ENCODE results near the gene RPS2.

RPS2 gene

DNA sequence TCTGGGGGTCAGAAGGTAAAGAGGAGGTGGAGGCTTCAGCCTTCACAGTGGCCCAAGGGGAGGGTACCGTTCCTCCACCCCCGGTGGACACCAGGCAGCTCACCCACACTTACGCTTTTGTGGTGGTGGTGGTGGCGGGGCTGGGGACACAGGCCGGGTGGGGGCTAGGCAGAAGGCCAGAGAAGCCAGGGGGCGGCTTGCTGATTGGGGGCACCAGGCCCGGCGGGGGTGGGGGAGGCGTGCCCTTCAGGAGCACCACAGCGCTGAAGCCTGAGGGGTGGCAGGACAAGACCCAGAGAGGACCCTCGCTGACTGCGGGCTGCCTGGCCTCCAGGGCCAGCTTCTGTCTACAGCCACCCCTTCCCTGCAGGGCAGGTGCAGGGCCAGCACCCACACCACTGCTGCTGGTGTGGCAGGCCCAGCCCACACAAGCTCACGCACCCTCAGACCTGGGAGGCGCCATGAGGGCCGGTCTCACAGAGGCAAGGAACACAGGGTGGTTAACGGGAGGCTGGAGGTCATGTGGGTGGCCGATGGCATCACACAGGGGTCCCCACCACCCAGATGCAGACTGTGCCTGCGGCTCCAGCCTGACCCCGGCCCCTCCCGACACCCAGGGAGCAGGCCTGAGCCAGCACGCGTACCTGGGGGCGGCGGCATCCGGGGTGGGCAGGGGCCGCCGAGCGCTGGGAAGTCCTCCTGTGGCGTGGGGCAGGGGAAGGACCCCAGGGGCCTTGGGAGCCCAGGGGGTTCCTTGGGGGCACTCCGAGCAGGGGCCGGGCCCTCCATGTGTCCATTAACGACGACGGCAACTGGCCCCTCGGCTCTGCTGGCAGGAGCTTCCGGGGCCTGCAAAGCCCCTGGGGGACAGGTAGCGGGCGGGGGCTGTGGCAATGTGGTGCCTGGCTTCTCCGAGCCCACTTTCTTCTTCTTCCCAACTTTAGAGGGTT lies 34.5 kb upstream of the RPS2 start:
- DNase-seq (ENCODE audit: low read depth), result no peak

DNA sequence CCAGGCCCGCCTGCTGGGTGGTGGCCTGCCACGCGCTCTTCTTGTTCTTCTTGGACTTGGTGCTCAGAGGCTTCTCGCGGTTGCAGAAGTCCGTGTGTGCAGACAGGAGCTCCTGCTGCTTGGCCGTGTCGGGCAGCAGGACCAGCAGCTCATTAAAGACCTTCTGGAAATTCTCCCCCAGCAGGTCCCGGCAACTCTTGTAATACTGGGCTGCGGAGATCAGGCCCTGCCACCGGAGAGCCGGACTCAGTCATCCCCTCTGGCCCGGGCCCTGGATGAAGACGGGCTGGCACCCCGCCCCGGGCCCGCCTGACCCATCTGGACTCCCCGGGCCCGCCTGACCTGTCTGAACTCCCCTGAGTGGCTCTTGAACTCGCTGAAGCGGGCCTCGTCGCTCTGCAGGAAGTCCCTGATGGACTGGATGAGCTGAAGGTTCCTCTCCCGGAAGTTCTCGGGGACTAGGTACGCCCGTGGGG lies 33.8 kb upstream of the RPS2 start:
- DNase-seq (ENCODE audit: low read depth), result no peak

DNA sequence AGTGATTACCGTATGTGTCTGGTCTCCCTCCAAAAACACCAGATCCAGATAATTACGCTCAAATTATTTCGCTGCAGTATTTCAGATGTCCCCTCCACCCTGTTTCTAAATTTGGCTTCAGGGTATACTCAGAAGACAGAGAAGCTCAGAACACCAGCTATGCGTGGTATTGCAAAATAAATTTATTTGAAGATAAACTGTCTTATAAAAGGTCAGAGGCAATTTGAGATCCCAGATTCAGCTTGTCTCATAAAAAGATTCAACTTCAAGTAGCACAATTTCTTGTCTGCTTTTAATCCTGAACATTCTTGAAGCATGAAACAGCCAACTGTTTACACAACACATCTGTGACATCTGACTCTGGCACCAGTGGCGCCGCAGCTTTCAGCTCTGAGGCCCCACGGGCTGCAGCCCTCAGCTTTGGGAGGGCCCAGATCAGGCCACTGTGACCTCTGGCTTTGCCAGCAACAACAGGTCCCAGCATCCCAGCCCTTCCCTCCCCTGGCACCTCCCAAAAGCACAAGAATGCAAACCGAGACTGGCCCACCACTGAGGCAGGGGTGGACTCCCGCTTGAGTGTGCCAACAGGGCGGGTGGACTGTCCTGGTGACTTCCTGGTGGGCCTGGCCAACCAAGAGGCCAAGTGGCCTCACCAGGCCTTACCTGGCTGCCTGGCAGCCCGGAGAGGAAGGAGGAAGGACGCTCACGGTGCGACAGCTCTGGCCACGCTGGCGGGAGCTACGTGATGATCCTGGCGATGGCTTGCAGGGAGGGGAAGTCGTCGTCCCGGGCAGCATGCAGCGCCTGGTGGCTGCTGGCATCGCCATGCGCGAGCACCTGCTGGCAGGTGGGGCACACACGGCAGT lies 33.1 kb upstream of the RPS2 start:
- no peak for DNase-seq (ENCODE audit: low read depth)

DNA sequence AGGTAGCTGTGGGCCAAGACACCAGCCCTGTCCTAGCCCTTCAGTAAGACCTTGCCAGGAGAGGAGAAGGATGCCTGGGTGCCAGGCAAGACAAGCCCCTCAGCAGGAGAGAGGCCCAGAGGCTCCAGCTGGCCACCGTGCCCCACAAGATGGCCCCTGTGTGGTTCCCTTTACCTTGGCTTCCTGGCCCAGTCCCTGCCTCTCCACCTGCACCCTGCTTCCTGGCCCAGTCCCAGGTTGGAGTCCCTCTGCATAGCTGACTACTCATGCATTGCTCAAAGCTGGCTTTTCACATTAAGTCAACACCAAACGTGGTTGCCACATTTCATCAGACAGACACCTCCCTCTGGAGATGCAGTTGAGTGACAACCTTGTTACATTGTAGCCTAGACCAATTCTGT lies 29.1 kb upstream of the RPS2 start:
- no peak for DNase-seq (ENCODE audit: low read depth)

DNA sequence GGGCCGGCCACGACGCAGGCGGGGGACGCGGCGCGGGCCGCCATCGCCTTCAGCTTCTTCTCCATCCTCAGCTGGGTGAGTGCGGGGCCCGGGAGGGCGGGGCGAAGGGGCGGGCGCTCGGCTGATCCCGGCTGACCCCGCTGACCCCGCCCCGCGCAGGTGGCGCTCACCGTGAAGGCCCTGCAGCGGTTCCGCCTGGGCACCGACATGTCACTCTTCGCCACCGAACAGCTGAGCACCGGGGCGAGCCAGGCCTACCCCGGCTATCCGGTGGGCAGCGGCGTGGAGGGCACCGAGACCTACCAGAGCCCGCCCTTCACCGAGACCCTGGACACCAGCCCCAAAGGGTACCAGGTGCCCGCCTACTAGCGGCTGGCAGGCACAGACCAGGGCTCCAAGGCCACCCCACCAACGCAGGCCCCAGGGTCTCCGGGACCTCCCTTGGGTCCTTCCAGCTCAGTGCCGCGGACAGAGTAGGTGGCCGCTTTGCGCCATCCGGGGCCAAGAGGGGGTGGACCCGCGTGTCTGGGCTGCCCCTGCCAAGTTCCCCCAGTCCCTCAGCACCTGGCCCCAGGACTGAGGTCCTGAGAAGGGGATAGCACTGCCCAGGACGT lies 28.2 kb upstream of the RPS2 start:
- DNase-seq (ENCODE audit: low read depth), result no peak

DNA sequence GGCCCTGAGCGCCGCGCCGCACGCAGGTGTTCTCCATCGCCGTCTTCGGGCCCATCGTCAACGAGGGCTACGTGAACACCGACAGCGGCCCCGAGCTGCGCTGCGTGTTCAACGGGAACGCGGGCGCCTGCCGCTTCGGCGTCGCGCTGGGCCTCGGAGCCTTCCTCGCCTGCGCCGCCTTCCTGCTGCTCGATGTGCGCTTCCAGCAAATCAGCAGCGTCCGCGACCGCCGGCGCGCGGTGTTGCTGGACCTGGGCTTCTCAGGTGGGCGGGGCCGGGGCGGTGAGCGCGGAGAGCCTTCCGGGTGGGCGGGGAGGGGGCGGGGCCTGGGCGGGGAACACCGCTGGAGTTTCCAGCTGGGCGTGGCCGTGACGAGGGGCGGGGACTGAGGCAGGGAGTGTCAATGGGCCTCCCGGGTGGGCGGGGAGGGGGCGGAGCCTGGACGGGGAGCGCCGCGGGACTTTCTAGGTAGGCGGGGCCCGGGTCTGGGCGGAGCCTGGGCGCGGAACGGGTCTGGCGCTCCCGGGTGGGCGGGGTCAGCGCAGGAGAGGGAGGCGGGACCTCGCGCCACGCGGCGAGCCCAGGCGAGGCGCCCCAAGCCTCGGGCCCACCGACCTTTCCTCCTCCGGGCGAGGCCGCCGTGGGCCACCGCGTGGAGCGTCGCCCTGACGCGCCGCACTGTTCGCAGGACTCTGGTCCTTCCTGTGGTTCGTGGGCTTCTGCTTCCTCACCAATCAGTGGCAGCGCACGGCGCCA lies 27.5 kb upstream of the RPS2 start:
- peak; percentile 74 for DNase-seq (ENCODE audit: low read depth)

DNA sequence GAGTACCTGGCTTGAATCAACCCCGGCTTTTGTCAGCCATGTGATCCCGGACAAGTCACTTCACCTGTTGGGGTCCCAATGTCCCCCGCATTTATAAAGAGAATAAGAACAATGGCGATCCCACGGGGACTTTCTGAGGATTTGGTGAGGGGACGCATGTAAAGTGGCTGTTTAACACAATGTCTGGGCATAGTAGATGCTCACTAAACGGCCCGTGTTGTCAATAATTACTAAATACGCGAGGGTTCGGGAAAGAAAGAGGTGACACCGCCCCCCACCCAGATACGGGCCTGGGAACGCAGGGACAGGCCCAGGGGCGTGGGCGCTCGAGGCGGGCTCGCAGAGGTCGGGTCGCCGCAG lies 26.9 kb upstream of the RPS2 start:
- DNase-seq (ENCODE audit: low read depth), result no peak

DNA sequence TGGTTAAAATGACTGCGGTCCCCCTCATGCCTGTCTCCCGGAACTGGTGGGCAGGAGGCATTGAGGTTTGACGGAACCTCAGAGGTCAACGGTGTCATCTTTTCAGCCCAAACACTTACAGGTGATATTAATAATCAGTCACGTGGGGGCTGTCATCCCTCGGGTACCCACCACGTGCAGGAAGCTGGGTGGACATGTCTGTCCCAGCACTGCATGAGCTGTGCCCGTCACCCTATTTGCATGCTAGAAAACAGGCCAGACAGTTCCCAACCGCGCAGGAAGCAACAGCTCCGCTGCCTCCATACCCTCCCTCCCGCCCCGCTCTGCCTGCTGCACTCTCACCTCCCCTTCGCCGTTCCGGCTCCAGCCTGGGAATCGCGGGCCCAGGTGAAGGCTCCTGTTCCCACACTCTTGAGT lies 26.5 kb upstream of the RPS2 start:
- no peak for DNase-seq (ENCODE audit: low read depth)

DNA sequence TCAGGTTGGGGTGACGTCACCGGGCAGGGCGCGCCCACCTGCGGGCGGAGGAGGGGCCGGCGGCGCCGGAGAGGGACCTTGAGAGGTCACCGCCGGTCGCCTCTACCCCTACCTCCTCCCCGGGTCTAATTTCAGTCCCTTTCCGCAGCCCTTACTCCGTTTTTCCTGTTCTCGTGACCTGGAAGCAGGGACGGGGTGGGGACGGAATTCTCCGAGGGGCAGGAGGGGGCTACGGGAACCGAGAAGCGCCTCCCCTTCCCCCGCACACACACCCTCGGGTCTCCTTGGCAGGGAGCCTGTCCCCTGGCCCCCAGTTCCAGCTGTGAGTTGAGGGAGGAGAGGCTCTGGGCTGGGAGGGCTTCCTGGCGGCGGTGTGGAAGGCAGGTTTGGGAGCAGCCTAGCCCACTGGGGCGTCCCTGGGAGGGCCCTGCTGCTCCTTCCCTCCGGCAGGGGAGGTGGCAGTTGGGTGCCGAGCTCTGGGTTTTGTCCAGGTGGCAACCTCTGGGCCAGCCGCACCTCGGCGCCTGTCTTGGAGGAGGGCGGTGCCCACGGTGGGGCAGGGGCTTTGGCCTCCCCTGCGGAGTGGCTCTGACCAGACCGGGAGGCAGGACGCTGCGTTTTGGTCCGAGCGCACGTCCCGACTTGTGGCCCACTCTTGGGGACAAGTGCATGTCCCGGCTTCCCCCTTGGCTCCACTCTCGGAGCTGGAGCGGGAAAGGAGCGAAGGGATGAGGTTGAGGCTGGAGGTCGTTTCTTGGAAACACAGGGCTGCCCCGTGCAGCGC lies 25.9 kb upstream of the RPS2 start:
- no peak for DNase-seq (ENCODE audit: low read depth)

DNA sequence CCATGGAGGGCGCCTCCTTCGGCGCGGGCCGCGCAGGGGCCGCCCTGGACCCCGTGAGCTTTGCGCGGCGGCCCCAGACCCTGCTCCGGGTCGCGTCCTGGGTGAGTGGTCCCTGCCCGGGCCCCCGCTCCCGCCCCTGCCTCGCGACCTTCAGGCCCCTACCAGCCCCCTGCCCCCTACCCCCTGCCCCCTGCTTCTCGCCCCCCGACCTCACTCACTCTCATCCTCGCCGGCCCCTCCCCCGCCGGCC lies 25.4 kb upstream of the RPS2 start:
- no peak for DNase-seq (ENCODE audit: low read depth)

DNA sequence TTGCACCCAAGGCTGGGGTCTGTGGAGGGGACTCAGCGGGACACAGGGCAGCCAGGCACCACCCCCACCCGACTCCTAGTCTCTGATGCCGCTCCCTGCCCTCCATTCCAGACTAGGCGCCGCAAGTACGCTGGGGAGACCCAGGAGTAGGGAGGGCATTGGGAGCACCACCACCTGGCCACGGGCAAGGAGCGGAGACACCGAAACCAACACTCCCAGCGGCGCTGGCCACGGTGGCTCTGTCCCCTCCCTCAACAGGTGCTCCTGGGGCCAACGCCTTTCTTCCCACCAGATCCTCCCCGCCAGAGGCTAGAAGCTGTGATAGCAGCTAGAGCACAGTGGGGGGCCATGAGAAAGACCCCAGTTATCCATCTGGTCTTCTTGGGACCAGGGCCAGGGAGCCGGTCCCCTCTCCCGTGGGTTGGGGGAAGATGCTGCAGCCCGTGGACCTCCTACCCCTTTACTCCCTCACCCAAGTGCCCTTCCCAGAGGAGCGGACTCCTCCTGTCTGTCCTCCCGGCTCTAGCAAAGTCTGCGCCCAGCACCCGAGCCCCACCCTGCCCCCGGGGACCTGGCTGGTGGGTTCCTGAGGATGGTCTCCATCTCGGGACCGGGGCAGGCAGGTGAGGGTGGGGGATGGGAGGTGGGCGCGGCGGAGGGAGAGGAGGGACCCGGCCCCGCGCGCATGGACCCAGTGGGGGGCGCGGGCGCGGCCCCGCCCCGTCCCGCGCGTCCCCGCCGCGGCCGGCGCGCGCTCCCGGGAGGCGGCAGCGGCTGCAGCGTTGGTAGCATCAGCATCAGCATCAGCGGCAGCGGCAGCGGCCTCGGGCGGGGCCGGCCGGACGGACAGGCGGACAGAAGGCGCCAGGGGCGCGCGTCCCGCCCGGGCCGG lies 24.8 kb upstream of the RPS2 start, which contains the start of gene SYNGR3:
SYNGR3 (plus strand) TSS at position 762 of the 892 bp plus-strand sequence. CDS start 133 bp downstream, outside the sequence.
- DNase-seq (ENCODE audit: low read depth), result no peak

DNA sequence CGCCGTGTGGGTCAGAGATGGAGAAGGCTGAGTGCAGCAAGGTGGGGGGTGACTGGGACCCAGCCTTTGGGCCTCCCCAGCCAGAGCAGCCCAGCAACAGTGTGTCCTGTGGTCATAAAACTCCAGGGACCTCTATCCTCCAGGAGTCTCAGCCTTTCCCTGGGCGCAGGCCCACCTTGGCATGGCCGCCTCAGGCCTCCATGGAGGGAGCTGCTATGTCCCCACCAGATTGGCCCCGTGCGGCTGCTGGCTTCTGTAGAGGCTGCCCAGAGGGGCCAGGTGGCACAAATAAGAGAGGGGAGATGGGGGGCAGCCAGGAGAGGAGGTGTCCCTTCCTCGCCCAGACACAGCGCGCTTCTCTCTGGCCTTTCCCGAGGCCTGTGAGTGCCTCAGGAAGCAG lies 22.6 kb upstream of the RPS2 start:
- no peak for DNase-seq (ENCODE audit: low read depth)

DNA sequence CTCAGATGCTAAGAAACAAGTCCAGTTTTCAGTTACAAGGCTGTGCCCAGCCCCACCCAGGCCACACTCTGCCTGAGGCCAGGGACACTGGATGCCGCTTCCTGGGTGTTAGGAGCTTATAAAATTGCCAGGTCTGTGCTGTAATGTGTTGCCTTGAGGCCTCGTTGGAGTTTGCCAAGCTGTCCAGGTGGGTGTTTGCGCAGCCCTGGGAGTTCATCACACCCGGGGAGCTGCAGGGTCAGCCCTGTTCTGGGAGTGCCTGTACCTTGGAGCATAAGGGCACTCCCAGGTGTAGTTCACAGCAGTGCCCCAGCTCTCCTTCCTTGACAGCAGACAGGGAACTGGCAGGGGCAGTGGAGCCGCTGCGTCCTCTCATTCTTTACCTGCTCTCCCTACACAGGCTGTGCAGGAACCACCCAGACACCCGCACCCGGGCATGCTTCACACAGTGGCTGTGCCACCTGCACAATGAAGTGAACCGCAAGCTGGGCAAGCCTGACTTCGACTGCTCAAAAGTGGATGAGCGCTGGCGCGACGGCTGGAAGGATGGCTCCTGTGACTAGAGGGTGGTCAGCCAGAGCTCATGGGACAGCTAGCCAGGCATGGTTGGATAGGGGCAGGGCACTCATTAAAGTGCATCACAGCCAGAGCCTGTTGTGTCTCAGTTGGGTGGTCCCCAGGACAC lies 21.0 kb upstream of the RPS2 start:
- DNase-seq (ENCODE audit: low read depth), result no peak

DNA sequence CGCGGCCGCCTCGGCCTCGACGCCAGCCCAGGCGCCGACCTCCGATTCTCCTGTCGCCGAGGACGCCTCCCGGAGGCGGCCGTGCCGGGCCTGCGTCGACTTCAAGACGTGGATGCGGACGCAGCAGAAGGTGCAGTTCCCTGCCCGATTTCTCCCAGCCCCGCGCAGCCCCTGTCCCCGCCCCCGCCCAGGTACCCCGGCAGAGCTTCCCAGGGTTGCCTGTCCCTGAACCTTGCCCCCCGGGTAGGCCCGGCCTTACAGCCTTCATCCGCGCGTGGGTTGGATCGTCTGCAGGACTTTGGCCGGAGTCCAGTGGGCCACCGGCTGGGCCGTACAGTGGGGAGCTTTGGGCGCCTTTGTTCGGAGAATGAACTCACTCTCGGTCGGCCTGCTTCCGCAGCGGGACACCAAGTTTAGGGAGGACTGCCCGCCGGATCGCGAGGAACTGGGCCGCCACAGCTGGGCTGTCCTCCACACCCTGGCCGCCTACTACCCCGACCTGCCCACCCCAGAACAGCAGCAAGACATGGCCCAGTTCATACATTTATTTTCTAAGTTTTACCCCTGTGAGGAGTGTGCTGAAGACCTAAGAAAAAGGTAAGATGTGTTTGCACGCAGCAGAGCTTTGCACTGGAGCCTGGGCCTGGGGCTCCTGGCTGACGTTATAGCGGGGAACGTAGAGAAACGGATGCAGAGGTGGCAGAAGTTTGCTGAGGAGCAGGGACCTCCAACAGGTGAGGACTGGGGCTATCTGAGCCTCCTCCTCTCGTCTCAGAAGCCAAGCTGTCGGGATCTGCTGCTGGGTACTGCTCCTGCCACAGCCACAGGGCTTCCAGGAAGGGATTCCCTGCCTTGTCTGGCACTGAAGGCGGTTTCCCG lies 20.0 kb upstream of the RPS2 start:
- DNase-seq (ENCODE audit: low read depth), result no peak

DNA sequence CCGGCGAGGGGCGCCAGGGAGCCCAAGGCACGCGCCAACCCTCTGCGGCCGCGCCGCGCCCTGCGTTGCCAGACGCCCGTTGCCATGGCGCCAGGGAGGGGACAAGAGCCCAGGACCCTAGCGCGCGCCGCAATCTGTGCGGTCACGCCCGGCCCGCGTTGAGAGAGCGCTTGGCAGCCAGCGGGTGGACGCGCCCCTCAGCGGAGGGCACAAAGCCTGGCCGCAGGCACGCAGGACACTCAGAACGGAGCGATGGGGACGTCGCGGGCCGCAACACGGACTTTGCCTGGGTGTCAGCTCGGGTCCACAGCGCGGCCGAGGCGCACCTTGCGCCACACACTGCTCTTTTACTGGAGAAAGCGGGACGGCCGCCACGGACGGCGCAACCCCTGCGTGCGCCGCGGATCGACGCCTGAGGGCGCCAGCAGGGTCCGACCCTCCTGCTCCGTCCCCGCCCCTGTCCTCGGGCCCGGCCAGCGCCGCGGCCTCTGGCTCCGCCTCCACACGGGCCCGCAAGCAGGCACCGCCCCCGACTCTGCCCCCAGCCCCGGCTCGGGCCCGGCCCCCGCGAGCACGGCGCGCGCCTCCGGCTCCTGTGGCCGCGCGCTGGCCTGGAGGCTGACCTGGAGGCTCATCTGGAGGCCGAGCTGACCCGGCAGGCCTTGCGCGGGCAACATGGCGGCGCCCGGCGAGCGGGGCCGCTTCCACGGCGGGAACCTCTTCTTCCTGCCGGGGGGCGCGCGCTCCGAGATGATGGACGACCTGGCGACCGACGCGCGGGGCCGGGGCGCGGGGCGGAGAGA lies 19.1 kb upstream of the RPS2 start, which contains the start of gene GFER:
GFER (plus strand) TSS at position 650 of the 803 bp plus-strand sequence; CDS start at position 676, 26 bp downstream.
- peak; percentile 76 for DNase-seq (ENCODE audit: low read depth)

DNA sequence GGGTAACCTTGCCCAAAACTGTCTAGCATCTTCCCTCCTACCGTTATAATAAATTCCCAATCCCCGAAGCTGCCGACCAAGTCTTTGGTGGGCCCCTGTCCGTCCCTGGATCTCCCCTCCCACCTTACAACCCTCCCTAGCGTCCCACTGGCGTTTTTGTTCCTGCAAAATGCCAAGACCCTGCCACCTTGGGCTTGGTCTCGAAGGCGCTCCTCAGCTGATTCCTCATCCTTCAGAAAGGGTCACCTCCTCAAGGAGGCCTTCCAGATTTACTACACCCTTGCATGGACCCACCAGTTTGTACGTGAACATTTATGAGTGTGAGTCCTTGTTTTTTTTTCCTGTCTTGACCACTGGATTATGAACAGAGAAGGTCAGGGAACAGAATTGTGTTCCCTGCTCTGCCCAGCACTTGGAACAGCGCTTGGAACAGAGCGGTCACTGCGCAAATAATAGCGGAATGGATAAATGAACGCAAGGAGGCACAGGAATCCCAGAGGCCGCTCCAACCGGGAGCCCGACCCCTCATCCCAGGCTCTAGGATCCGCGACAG lies 18.4 kb upstream of the RPS2 start:
- DNase-seq (ENCODE audit: low read depth), result no peak

DNA sequence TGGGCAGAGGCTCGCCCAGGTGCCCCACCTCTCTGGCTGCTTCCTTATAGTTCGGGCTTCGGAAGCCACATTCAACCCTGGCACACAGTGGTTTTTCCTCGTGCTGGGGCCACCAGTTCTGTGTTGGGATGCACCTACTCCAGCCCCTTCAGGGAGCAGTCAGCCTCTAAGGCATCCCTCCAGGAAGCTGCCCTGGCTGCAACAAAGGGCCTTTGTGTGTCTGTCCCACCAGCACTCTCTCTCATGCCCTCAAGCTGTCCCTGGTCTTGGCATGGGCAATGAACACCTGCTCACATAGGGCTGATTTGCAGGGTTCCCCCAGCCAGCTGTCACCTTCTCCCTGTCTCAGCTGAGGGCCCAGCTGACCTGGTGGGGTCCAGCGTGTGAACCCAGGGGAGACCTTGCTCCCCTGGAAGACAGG lies 17.4 kb upstream of the RPS2 start:
- DNase-seq (ENCODE audit: low read depth), result no peak
